ENCODE results near the gene HMCN1.

- TF ChIP-seq CTCF (IDR thresholded peaks at IDR 0.05; ENCODE audit: insufficient read depth, low read length, poor library complexity, severe bottlenecking) (no peak), EZH2phosphoT487 (conservative IDR thresholded peaks at IDR 0.05; ENCODE audit: low read length) (no peak)
Measured at GRCh38 chr1:185727726-185728125, 6.5 kb upstream of the HMCN1 start.
